ENCODE results near the gene ITSN2.
"Not testable (repeated sequence)": the region's sequence is repeated elsewhere in the genome, so short reads cannot be mapped to it uniquely, and the experiment has no call there.

Gene ITSN2

DNA sequence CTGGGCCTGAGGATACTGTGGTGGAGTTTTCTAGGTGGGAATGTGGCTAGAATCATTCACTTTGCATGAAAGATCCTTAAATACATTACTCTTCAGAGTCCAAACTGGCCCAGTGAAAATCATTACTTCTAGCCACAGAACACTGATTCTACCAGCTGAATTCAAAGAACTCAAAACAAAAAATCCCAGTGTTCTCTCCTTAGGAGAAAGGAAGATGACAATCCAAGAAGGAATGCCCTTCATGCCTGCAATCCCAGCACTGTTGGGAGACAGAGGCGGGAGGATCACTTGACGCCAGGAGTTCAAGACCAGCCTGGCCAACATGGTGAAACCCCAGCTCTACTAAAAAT is 150.3 kb downstream of the ITSN2 start:
- no peak for DNase-seq

DNA sequence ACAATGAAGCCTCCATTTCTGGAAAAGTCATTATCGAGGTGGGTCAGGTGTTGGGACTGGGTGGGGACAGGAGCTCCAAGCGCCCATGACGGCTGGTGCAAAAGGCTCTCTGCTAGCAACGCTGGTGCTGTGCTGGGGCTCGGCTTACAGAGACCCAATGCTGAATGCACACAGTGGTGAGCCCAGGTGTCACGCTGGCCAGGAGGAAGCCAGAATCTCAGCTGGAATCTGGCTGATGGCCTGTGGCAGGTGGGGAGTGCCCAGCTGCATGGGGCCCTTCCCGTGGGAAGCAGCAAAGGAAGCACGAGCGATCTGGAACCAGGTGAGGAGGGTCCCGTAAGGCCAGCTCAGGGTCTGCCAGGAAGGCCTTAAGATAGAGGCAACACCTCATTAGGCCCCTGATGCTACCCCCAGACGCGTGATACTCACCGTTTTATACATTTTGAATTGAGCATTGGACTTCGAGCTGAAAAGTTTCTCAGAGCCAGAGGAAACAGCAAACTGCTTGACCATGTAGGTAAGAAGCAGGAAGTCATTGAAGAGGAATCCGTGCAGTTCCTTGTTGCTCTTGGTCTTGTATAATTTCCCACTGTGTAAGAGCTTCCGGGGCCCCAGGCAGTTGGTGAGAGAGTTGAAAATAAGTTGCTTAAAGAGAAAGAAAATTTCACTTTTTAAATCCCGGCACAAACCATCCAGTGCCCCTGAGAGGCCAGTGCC is 150.8 kb downstream of the ITSN2 start:
- no peak for DNase-seq

DNA sequence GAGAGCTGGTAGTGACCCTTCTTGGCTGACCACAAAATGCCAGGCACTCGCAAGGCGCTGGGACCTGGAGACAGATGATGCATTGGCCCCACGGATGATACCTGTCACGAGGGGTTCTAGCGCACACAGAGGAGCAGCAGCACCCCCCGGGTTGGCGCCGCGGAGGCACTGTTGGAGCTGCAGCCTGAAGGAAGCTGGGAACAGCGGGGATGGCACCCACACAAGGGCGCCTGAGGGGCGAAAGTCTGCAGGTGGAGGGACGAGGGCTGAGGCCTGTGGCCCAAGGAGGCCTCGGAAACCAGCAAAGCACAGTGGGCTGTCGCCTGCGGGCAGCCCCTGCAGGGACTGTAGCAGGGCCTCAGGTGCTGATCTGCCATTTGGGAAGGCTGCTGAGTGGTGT is 151.8 kb downstream of the ITSN2 start:
- DNase-seq: no peak

DNA sequence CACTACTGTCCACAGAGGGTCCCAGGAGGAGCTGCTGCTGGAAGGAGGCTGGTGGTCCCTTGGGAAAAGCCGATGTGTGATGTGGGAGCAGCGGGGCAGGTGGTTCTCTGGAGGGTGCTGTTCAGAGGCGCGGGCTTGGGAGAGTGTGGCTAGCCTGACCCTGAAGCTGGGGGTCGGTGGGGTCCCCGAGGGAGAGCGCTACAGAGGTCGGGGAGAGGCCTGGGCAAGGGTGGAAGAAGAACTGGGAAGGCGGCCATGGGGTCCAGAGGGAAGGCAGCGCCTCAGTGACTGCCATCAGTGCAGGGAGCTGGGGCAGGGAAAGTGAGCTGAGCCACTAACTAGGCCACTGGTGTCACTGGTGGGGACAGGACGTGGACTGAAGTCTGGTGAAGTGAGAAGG is 153.0 kb downstream of the ITSN2 start:
- no peak for DNase-seq

DNA sequence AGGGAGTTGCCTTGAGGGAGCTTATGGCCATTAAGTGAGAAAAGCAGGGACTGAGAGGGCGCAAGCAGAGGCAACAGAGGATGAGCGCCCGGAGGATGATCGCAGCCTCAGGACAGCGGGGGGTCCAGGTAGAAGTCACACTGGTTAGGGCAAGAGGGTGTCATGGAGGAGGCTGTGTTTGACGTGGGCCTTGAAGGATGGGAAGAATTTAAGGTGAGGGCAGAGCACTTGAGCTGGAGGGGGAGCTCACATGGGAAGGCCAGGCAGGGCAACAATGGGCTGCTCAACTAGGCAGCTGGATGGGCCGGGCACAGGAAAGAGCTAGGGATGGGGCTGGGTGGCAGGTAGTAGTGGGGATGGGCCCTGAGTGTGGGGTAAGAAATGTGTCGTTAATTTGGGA is 153.6 kb downstream of the ITSN2 start:
- no peak for DNase-seq

DNA sequence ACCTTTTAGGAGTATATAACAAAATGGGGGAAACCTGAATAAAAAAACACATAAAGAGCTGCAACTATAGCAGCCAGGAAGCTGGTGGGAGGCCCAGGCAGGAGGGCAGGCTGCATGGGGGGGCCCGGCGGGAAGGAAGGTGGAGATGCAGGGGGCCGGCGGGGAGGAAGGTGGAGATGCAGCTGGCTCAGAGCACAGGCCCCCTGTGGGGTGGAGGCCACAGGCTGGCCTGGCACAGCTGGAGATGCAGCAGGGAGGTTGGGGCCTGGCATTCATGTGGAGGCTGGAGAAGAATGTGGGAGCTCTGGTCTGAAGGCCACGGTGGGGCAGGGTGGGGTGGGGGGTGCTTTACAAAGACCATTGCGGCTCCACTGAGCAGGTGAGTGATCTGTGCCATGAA is 154.1 kb downstream of the ITSN2 start:
- no peak for DNase-seq

DNA sequence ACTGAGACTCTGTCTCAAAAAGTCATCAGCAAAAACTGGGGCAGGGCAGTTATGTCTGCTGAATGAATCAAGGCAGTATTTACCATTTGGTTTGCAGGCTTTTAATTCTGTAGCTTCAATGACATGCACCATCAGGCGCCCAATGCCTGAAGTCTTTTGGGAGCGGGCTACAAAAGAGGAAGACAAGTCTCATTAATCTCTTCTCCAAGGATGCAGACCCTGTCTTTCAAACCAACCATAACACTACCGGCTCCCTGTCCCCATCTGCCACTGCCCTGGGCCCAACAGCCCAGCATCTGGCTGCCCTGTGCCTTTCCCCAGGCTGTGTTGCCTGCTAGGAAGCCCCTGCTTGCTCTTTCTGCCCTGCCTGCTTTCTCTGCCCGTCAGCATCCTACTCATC is 155.2 kb downstream of the ITSN2 start:
- DNase-seq: no peak

DNA sequence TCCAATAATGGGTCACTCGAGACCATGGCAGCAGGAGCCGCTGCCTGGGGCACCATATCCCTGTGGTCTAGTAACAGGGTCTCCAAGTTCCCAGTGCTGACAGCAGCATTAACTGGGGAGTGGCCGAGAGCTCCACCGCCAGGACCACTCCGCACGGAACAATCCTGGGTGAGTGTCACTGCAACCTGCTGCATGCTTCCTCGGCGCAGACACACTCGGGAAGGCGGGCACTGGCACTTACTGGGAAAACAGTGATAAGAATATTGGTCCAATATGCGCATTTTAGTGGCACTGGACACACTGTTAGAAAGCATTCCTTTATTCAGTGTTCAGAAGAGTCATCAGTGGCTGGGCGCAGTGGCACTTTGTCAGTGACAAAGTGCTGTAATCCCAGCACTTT is 155.8 kb downstream of the ITSN2 start:
- DNase-seq: no peak

DNA sequence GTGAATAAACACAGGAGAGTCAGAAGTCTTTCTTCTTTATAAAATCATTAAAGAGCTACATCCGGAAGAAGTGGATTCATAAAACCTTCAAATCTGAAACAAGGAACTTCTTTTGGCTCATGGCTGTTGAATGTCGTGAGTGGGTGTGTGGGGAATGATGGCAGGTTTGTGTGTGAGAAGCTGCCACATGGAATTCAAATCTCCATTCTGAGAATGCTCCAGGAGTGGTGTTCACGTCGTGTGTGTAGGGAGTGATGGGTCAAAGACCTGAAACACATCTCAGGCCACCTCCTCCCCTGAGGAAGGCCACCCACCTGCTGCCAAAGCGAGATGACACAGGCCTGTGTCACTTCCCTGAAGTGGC is 156.6 kb downstream of the ITSN2 start:
- no peak for DNase-seq

DNA sequence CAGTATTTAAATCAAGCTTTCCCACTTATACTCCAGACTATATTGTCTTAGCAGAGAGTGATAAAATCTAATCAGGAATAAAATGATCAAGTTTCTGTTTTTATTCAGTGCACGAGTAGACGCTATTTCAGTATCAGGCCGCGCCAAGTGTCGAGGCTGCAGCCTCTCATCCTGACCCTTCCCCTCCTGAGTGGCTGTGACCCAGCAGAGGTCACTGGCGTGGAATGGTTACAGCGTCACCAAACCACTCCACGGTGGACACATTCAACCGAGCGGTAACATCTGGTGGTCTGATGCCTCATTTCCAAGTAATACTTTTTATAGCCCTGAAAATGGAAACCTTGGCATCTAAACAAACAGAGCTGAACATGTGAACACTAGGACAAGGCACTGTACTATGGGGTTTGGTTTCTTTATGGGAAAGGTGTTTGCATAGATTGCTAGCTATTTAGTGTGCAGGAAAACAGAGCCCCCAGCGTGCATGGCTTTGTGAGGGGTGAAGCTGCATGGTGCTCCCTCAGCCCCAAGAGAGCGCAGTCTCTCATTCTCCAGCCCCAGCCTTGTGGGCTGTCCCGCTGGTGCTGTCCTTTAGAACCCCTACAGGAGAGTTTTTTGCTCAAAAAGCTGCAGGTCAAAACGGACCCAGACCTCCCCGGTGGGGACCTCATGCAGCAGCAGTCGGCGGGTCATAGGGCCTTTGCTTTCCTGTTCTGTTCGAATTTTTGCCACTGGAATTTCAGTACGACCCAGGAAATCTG is 157.1 kb downstream of the ITSN2 start:
- no peak for DNase-seq

DNA sequence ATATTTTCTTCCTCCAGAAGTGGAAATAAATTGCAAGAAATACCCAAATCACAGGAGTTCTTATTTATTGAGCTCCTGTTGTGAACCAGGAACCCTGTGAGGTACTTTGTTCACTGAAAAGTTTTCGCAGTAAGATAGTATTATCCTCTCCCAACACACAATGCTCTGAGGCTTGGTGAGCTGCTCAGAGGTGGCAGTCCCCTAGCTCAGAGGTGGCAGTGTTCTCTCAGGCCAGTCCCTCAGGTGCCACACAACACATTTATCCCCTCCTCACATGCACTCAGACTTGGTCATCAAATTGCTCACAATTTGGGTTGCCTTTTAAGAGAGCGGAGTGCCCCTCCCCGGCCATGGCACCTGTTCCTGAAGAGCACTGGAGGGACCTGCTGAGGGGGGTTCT is 159.5 kb downstream of the ITSN2 start:
- no peak for DNase-seq

DNA sequence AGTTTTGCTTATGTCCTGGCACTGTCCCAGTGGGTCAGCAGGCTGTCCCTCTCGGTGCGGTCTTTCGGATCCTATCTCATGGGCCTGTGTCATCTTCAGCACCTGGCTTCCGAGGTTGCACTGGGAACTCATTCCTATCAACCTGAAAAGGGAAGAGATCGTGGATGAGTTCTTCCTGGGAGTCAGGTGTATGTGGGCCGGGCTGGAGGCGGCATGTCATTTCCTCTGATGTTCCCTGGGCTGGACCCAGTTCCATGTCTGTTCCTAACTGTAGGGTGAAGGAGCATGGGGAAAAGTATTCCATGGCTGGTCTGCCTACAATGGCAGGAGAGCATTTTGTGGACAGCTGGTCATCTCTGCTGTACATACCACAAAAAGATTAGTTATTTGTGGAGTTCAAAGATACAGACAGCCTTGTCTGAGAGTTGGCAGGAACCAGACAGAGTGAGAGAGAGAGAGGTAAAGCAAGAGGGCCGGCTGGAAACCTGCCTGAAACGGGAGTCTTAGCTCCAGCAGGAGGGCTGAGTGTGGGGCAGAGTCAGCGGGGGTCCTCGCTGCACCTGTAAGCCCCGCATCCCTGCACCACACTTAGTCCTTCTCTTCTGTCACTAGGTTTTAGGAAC is 160.3 kb downstream of the ITSN2 start:
- DNase-seq: no peak

DNA sequence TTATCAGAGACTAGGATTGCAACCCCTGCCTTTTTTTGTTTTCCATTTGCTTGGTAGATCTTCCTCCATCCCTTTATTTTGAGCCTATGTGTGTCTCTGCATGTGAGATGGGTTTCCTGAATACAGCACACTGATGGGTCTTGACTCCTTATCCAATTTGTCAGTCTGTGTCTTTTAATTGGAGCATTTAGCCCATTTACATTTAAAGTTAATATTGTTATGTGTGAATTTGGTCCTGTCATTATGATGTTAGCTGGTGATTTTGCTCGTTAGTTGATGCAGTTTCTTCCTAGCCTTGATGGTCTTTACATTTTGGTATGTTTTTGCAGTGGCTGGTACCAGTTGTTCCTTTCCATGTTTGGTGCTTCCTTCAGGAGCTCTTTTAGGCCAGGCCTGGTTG is 163.1 kb downstream of the ITSN2 start:
- not testable (repeated sequence) for DNase-seq

DNA sequence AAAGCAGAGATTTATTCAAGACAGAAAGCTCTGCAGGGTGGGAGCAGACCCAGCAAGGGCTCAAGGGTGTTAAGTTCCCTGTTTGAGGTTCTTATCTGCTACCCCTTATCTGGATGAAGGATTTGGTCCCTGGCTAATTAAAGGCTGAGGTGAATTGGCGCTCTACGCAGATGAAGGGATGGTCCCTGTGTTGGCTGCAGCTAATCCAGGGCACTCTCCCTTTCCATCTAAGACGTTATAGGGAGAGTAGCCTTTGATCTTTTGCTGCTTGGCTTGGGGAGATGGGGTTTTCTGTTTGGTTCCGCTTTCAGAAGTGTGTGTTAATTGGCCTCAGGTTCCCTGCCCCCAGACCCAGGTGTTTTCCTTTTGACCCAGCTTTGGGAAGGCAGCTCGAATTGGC is 168.5 kb downstream of the ITSN2 start:
- no peak for DNase-seq

DNA sequence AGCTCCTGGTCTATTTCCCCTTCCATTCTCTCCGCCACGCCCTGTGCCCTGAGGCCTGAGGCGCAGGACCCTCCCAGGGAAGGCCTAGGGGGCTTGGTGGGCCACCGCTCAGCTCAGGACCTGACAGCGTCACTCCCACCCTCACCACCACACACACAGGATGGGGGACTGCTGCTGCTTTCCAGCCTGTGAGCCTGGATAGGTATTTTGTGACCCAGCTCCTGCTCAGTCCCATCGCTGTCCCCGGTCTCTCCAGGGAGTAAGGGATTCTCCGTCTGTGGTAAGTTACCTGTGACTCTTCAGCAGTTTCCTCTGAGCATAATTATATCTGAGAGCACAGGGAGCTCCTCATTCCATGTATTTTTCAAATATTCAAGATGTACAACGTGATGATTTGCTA is 169.2 kb downstream of the ITSN2 start:
- no peak for DNase-seq

DNA sequence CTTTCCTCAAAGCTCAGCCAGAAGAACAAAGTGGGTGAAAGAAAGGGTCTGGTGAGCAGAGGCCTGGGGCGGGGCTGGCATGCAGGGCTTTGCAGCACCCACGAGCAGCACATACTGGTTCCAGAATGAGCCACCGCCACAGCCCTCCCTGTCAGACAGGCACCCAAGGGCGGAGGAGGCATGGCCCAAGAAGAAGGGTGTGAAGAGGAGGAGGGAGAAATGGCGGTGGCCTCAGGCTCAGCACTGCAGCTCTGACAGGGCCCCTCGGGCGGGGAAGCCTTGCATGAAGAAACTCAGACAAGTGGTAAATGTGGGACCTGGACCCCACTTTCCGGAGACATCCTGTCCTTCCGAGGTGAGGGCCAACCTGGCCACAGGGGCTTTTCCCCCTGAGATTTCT is 169.8 kb downstream of the ITSN2 start:
- no peak for DNase-seq

DNA sequence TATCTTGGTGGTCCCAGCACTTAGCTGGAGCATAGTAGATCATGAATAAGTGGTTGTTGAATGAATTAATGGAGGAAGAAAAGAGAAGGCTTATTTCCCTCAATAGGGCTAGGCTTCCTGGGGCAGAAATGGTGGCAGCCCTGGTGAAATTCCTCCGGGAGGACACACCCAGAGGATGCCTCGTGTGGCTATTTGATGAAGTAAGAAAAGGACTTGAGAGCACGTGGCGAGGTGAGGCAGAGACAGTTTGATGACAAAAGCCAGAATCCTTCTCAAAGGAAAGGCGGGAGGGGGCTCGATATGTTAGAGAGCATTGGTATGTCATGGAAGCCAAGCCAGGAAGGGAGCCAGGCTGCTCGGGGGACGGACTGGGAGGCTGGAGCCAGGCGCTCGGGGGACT is 170.8 kb downstream of the ITSN2 start:
- no peak for DNase-seq

DNA sequence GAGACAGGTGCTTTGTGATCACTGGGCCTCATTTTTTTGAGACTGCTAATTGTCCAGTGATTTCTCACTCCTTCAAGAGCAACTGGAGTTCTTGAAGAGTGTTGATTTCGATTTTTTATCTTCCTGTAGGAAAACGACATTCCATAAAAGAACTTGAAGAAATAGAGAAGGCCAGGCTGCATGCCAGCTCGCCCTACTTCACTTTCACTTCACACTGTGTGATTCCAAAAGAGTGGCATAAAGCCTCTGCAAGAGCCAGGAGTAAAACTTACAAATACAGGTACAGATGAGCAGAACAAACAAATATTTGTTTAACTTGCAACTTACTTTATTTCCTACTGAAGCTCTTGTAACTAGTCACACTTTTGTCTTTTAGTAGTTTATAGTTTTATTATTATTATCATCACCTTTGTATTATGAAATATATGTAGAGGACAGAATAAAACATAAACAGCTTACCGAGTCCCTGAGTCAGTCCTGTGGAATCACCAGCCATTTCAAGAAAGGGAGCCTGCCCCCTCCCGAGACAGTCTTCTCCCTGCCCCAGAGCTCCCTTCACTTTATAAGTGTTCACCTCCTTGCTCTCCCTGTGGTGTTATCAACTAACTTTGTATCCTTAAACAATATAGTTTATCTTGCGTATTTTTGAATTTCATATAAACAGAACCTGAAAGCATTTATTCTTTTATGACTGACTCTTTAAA is 176.8 kb downstream of the ITSN2 start:
- no peak for DNase-seq

DNA sequence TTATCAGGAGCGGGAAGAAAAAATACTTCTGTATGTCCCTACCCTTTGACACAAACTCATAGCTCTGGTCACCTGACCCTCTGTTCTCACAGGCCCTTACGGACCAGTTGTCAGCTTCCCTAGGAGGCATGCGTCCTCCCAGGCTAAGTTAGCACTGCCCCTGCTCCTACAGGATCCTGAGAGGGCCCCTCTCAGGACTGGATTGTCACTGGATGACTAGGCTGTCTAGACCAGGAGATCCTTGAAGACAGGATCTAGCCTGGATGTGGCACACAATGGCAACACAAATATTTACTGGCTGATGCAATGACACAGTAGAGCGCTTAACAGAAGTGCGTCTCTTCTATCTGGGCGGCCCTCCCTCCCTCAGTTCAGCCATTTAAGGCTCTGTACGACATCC is 177.8 kb downstream of the ITSN2 start:
- no peak for DNase-seq

DNA sequence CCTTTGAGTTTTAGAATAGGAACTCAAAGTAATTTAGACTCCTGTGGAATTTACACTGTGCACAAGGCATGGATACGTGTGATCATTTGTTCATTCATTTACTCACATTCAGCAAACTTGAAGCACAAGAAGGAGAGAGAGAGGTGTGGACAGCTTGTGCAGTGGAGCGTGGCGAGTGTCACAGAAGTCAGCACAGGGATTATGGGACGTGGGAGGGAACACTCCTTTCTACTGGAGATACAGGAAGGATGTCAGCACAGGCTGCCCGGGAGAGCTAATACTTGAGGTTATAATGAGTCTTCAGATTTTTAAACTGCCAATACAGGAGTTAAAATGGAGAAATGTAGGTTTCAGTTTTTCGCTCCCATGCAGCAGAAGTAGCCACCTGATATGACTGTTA is 178.5 kb downstream of the ITSN2 start:
- DNase-seq: no peak

DNA sequence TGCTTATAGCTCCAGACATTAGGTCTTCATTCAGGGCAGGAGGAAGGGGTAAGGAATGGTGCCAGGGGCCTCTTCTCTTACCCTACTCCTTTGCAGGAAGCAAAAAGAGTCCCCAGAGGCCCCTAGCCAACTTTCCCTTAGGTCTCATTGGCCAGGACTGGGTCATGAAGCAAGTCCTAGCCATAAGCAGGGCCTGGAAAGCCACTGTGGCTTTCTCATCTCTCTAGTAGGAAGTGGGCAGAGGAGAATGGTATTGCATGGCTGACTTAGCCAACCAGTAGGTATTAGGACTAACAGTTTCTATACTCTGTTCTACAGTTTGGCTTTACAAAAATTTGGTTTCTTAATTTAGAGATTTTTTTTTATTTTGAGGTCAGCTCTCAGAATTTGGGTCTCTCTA is 180.7 kb downstream of the ITSN2 start:
- DNase-seq: no peak

DNA sequence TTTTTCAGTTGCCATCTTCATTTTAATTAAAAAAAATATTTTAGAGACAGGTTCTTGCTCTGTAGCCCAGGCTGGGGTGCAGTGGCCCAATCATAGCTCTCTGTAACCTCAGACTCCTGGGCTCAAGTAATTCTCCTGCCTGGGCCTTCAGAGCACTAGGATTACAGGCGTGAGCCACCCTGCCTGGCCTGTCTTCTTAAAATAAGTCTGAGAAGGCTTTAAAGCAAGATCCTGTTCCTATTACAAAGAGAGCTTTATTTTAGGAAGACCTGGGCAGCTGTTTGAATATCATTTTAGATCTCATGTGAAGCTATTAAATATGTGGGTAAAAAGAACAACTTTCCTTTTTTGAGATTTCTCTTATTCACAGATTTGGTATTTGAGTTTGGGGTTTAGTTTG is 184.0 kb downstream of the ITSN2 start:
- DNase-seq: no peak

DNA sequence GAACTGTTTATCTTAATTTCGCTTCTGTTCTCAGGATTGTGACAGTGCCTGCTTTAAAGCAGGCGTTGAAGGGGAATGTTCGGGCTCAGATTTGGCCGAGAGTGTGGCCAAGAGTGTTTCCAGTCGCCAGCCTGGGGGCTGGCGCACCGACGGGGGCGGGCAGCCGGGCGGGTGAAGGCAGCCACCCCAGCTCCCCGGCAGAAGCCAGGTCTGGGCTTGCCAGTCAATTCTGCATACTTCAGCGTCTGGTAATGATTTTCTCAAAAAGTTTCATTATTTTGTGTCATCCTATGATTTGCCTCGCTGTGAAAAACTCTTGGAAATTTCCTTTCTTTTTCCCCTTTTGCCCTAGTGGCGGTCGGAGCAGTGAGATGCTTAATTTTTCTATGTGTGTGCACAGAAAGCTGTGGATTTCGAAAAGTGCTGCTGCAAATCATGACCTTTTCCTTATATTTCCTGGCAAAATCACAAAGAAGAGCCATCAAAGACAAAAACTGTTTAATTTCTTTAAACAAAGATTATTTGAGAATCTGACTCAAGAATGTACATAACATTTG is 184.6 kb downstream of the ITSN2 start:
- no peak for DNase-seq

DNA sequence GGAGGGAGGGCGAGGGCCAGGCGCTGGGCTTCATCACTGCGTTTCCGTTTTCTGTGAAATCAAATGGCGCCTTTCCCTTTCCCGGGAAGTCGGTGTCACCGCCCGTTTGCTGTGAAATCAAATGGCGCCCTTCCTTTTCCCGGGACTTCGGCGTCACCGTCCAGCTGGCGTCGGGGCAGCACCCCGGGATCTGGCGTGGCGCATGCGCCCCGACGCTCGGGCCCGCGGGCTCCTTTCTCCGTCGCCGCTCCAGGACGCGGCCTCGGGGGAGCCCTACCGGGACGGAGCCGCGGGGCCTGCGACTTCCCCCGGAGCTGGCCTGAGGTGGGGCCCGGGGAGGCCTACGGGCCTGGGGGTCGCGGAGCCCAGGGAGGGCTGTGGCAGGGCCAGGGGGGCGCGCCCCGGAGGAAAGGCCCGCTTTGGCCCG is 185.5 kb downstream of the ITSN2 start, which contains the start of gene FAM228A:
TSS of gene FAM228A (plus strand) at position 203 of the 427 bp plus-strand sequence. CDS start 428 bp downstream, outside the sequence.
- DNase-seq: no peak
